Tibial nerve (tissue), 4 donors: Measurements from ENCODE around the gene CAMTA1. TPM values are rescaled to one million over a fixed set of nuclear protein-coding genes. Genes with fewer than 3 reads are reported as not detected.
A peak's percentile ranks its signal among the peaks of the same experiment; 100 is the strongest.

Experiments
- DNase-seq, 2 donors: peaks; one replicate each; pipeline ENCODE4 v3.0.0-alpha.2; 2019; ENCODE audit warnings: low spot score in 2 of 2
- H3K27ac ChIP-seq, 4 donors: fragments of 200-600 bp; sonication (generic) in 3 of 4; one replicate each; pipeline ENCODE4 v1.5.1; 2017 to 2019; ENCODE audit warnings: mild to moderate bottlenecking in 1 of 4
- H3K27me3 ChIP-seq, 2 donors: fragments of 200-600 bp; sonication (generic) in 1 of 2; one replicate each; pipeline versions ENCODE4 v1.5.1 to v1.6.0; 2017 to 2019
- H3K36me3 ChIP-seq, 3 donors: fragments of 200-600 bp; sonication (generic); one replicate each; pipeline ENCODE4 v1.5.1; 2018 to 2019
- H3K4me1 ChIP-seq, 4 donors: fragments of 200-600 bp; sonication (generic) in 3 of 4; one replicate each; pipeline ENCODE4 v1.5.1; 2017 to 2019
- H3K4me3 ChIP-seq, 4 donors: fragments of 200-600 bp; sonication (generic) in 3 of 4; one replicate each; pipeline ENCODE4 v1.5.1; 2017 to 2019; ENCODE audit warnings: mild to moderate bottlenecking in 1 of 4, moderate library complexity in 1 of 4
- H3K9me3 ChIP-seq, 4 donors: fragments of 200-600 bp; sonication (generic) in 3 of 4; one replicate each; pipeline ENCODE4 v1.5.1; 2017 to 2019
- CTCF ChIP-seq, 5 experiments: fragments of 200-600 bp in 3 of 5; fragments of 450-650 bp in 2 of 5; sonication (generic) in 3 of 5; IDR thresholded peaks; one replicate each; pipeline ENCODE4 v1.5.1; 2016 to 2019; ENCODE audit warnings: antibody characterized with exemption in 5 of 5, mild to moderate bottlenecking in 3 of 5, moderate library complexity in 2 of 5
- EP300 ChIP-seq, 2 donors: sonication (generic); formaldehyde crosslinking; IDR thresholded peaks; one replicate each; pipeline ENCODE4 v1.6.1; 2017; ENCODE audit warnings: antibody characterized with exemption in 2 of 2, mild to moderate bottlenecking in 1 of 2
- POLR2A ChIP-seq, 2 donors: fragments of 450-650 bp; IDR thresholded peaks; one replicate each; pipeline ENCODE4 v1.6.1; 2017; ENCODE audit warnings: antibody characterized with exemption in 2 of 2, mild to moderate bottlenecking in 2 of 2, moderate library complexity in 2 of 2
- WGBS, 2 donors: methylation state at CpG; one replicate each; pipeline ENCODE4 v1.1.5; 2018; 5-methylcytosine and 5-hydroxymethylcytosine counted together
- total RNA-seq, 4 donors: library from RNA; depleted of rRNA; stranded (reverse); fragments of >200 nt; gene quantifications; one replicate each; pipeline ENCODE4 v1.1.0, GENCODE V29; 2016

The CAMTA1 gene
- total RNA-seq, 4 donors from 2014 or later = 41.8 to 104 (median 87.2) TPM

GRCh38 chr1:7455796-7456721 lies 670.8 kb downstream of the CAMTA1 start:
- 73 to 79% methylated on average over 11 to 13 of the region's 15 CpGs for WGBS, 2 donors
- H3K36me3 ChIP-seq = no peaks in the 10 kb centered on the region
- no peak for TF ChIP-seq EP300 (IDR thresholded peaks at IDR 0.05)
- no peak for TF ChIP-seq CTCF (IDR thresholded peaks at IDR 0.05)
- no peak for TF ChIP-seq POLR2A (IDR thresholded peaks at IDR 0.05)
- peak overlapping the region in 1 of 4 donors; percentile 21 for H3K27ac ChIP-seq
- no peak for DNase-seq
- H3K4me3 ChIP-seq = no peak overlapping the region
- H3K9me3 ChIP-seq = no peaks in the 10 kb centered on the region
- peaks cover 0 to 33% (median 4%) of the 10 kb centered on the region in 4 donors for H3K4me1 ChIP-seq
- no peaks in the 10 kb centered on the region for H3K27me3 ChIP-seq

- WGBS, 2 donors = 47 to 55% methylated on average over 17 of the region's 17 CpGs
Measured at GRCh38 chr1:7456722-7457082, 671.4 kb downstream of the CAMTA1 start.

GRCh38 chr1:7457811-7458210 lies 672.6 kb downstream of the CAMTA1 start:
- Histone ChIP-seq H3K4me1 (peaks cover 0 to 33% (median 4%) of the 10 kb centered on the region in 4 donors), H3K4me3 (no peak overlapping the region), H3K27me3 (no peaks in the 10 kb centered on the region), H3K9me3 (no peaks in the 10 kb centered on the region), H3K27ac (no peak overlapping the region), H3K36me3 (no peaks in the 10 kb centered on the region)
- 85 to 91% methylated on average over 10 to 15 of the region's 15 CpGs for WGBS, 2 donors
- DNase-seq = no peak
- no peak for TF ChIP-seq CTCF (IDR thresholded peaks at IDR 0.05)
- no peak for TF ChIP-seq POLR2A (IDR thresholded peaks at IDR 0.05)
- no peak for TF ChIP-seq EP300 (IDR thresholded peaks at IDR 0.05)

More at GRCh38 chr1:7456722-7457082, 671.4 kb downstream of the CAMTA1 start:
- Histone ChIP-seq H3K4me3 (no peak overlapping the region), H3K27me3 (no peaks in the 10 kb centered on the region), H3K27ac (no peak overlapping the region), H3K4me1 (peaks cover 0 to 33% (median 4%) of the 10 kb centered on the region in 4 donors), H3K9me3 (no peaks in the 10 kb centered on the region), H3K36me3 (no peaks in the 10 kb centered on the region)
- no peak for DNase-seq
- TF ChIP-seq EP300 (IDR thresholded peaks at IDR 0.05) = no peak
- TF ChIP-seq POLR2A (IDR thresholded peaks at IDR 0.05) = no peak
- no peak for TF ChIP-seq CTCF (IDR thresholded peaks at IDR 0.05)

- Histone ChIP-seq H3K4me1 (peaks cover 0 to 30% (median 4%) of the 10 kb centered on the region in 4 donors), H3K27ac (no peak overlapping the region), H3K36me3 (no peaks in the 10 kb centered on the region), H3K4me3 (no peak overlapping the region), H3K27me3 (no peaks in the 10 kb centered on the region), H3K9me3 (no peaks in the 10 kb centered on the region)
- TF ChIP-seq POLR2A (IDR thresholded peaks at IDR 0.05) = no peak
- no peak for TF ChIP-seq CTCF (IDR thresholded peaks at IDR 0.05)
- no peak for TF ChIP-seq EP300 (IDR thresholded peaks at IDR 0.05)
- 70 to 87% methylated on average over 7 of the region's 7 CpGs for WGBS, 2 donors
- no peak for DNase-seq
Measured at GRCh38 chr1:7458946-7459345, 673.7 kb downstream of the CAMTA1 start.

GRCh38 chr1:7459914-7460313 lies 674.7 kb downstream of the CAMTA1 start:
- Histone ChIP-seq H3K36me3 (no peaks in the 10 kb centered on the region), H3K4me3 (no peak overlapping the region), H3K9me3 (no peaks in the 10 kb centered on the region), H3K4me1 (peaks cover 0 to 21% (median under 1%) of the 10 kb centered on the region in 4 donors), H3K27me3 (no peaks in the 10 kb centered on the region), H3K27ac (no peak overlapping the region)
- 83% methylated on average over 11 of the region's 11 CpGs for WGBS, 2 donors
- DNase-seq = no peak
- no peak for TF ChIP-seq POLR2A (IDR thresholded peaks at IDR 0.05)
